Endothelial cell of umbilical vein (primary cell): Measurements from ENCODE around the gene WDR38. TPM values are rescaled to one million over a fixed set of nuclear protein-coding genes. Genes with fewer than 3 reads are reported as not detected.
A peak's percentile ranks its signal among the peaks of the same experiment; 100 is the strongest.

Experiments used
- BruUV-seq: library from RNA; stranded (reverse); fragments of 400-500 nt; replicated peaks from 2 replicates; lab custom pipeline; 2021; lab: Mats Ljungman, UMichigan
- CTCF ChIA-PET: fragments of 300-600, 350-600 bp; sonication (Branson Sonifier 250); formaldehyde crosslinking; loops from one replicate; lab custom pipeline; 2021; ENCODE audit warnings: antibody characterized with exemption, inconsistent platforms; lab: Charles Lee
- POLR2A ChIA-PET: fragments of 300-600, 350-600 bp; sonication (Branson Sonifier 250); formaldehyde crosslinking; loops from one replicate; lab custom pipeline; 2021; ENCODE audit warnings: antibody characterized with exemption, inconsistent platforms; lab: Charles Lee
- DNase-seq: peaks from one replicate; pipeline ENCODE4 v3.0.0-alpha.2; 2011; ENCODE audit warnings: low read depth, low spot score
- FAIRE-seq: peaks from 2 replicates; lab custom pipeline; 2011; peaks lifted over from hg19 to GRCh38; lab: Jason Lieb, UNC
- H2AFZ ChIP-seq: 2 replicates; pipeline ENCODE4 v1.6.0; 2012; ENCODE audit warnings: low read depth, low read length, control low read depth, inconsistent platforms
- H3K27ac ChIP-seq: 2 replicates; pipeline ENCODE4 v1.5.1; 2011; ENCODE audit warnings: low read depth, mild to moderate bottlenecking, control low read depth, low read length, moderate library complexity; ENCODE audit not compliant: insufficient read depth
- H3K27me3 ChIP-seq, 2 experiments: 2 replicates each; pipeline versions ENCODE4 v1.6.0 to v1.6.1; 2011; ENCODE audit warnings: low read length in 2 of 2, mixed read lengths in 1 of 2; ENCODE audit not compliant: control insufficient read depth in 2 of 2, insufficient read depth in 2 of 2
- H3K36me3 ChIP-seq, 2 experiments: 2 replicates in 1 of 2; 3 replicates in 1 of 2; pipeline ENCODE4 v1.5.1; 2011; ENCODE audit warnings: low read length in 2 of 2, mild to moderate bottlenecking in 1 of 2, moderate library complexity in 1 of 2; ENCODE audit not compliant: control insufficient read depth in 2 of 2, insufficient read depth in 2 of 2; ENCODE audit errors: extremely low read depth in 1 of 2
- H3K4me1 ChIP-seq: 3 replicates; pipeline ENCODE4 v1.5.1; 2011; ENCODE audit warnings: mild to moderate bottlenecking, low read length; ENCODE audit not compliant: control insufficient read depth, insufficient read depth; ENCODE audit errors: extremely low read depth
- H3K4me2 ChIP-seq: 2 replicates; pipeline ENCODE4 v1.6.1; 2011; ENCODE audit warnings: low read length, control low read depth, mixed read lengths; ENCODE audit not compliant: insufficient read depth
- H3K4me3 ChIP-seq, 3 experiments: fragments of 200-600 bp in 1 of 3; sonication (generic), shearing (Covaris generic) in 1 of 3; replicated peaks in 1 of 3; 2 replicates each; pipeline ENCODE4 v1.5.1; 2011 to 2016; ENCODE audit warnings: control low read depth in 3 of 3, low read length in 3 of 3, mild to moderate bottlenecking in 2 of 3, inconsistent platforms in 1 of 3, low read depth in 1 of 3, moderate library complexity in 1 of 3; ENCODE audit not compliant: insufficient read depth in 1 of 3
- H3K79me2 ChIP-seq: 2 replicates; pipeline ENCODE4 v1.6.0; 2012; ENCODE audit warnings: low read length, inconsistent platforms; ENCODE audit not compliant: control insufficient read depth, insufficient read depth
- H3K9ac ChIP-seq: replicated peaks from 2 replicates; pipeline ENCODE3; 2011; ENCODE audit warnings: low read length, control low read depth; ENCODE audit not compliant: insufficient read depth; ENCODE audit errors: extremely low read depth
- H3K9me1 ChIP-seq: replicated peaks from 3 replicates; pipeline ENCODE4 v1.6.0; 2011; ENCODE audit warnings: mild to moderate bottlenecking, low read length; ENCODE audit not compliant: control insufficient read depth, insufficient read depth; ENCODE audit errors: extremely low read depth
- H3K9me3 ChIP-seq: replicated peaks from 2 replicates; pipeline ENCODE4 v1.5.1; 2012; ENCODE audit warnings: low read length, inconsistent platforms; ENCODE audit not compliant: control insufficient read depth, insufficient read depth
- H4K20me1 ChIP-seq: replicated peaks from 2 replicates; pipeline ENCODE3; 2011; ENCODE audit warnings: mild to moderate bottlenecking, low read length; ENCODE audit not compliant: control insufficient read depth, insufficient read depth; ENCODE audit errors: extremely low read depth
- CTCF ChIP-seq, 2 donors: IDR thresholded peaks; 1 replicate in 1 of 2; 2 replicates in 1 of 2; pipeline ENCODE4 v1.5.1; 2011; ENCODE audit warnings: low read length in 2 of 2, mild to moderate bottlenecking in 2 of 2, moderate library complexity in 2 of 2, control low read depth in 1 of 2, inconsistent platforms in 1 of 2, low read depth in 1 of 2; ENCODE audit not compliant: insufficient read depth in 1 of 2; ENCODE audit errors: extremely low read depth in 1 of 2
- EZH2 ChIP-seq: IDR thresholded peaks from 2 replicates; pipeline ENCODE4 v1.6.1; 2012; ENCODE audit warnings: borderline replicate concordance, low read depth, mild to moderate bottlenecking, moderate library complexity, low read length, inconsistent platforms; ENCODE audit not compliant: severe bottlenecking
- FOS ChIP-seq: IDR thresholded peaks from 2 replicates; pipeline ENCODE4 v1.6.1; 2011; ENCODE audit warnings: mild to moderate bottlenecking, low read length, moderate library complexity, borderline replicate concordance; ENCODE audit not compliant: insufficient read depth
- GATA2 ChIP-seq: IDR thresholded peaks from 2 replicates; pipeline ENCODE4 v1.7.0; 2011; ENCODE audit warnings: low read depth, mild to moderate bottlenecking, moderate library complexity, mixed read lengths, low read length; ENCODE audit not compliant: insufficient read length, insufficient read depth
- JUN ChIP-seq: IDR thresholded peaks from 2 replicates; pipeline ENCODE4 v1.6.1; 2011; ENCODE audit warnings: borderline replicate concordance, low read depth; ENCODE audit not compliant: insufficient read length, insufficient read depth
- MYC ChIP-seq: IDR thresholded peaks from one replicate; pipeline ENCODE4 v1.6.1; 2011; ENCODE audit warnings: mild to moderate bottlenecking, low read depth, low read length
- POLR2A ChIP-seq: IDR thresholded peaks from 2 replicates; pipeline ENCODE4 v1.6.1; 2012; ENCODE audit warnings: low read depth, mild to moderate bottlenecking, control low read depth, low read length
- POLR2AphosphoS5 ChIP-seq: IDR thresholded peaks from 2 replicates; pipeline ENCODE4 v1.6.1; 2012; ENCODE audit warnings: low read depth, mild to moderate bottlenecking, control low read depth, low read length, moderate library complexity; ENCODE audit not compliant: insufficient read depth
- dilution Hi-C: fragments of 300-500 bp; cut with MboI; formaldehyde crosslinking; loops from one replicate; pipeline ENCODE4 v1.15.0; 2019; ENCODE audit warnings: low sequenced_read_pairs; ENCODE audit not compliant: extremely low pct_ligation_motif_present
- intact Hi-C: fragments of 100-400 bp; cut with micrococcal nuclease; formaldehyde crosslinking; loops from one replicate; pipeline ENCODE4 v1.10.0; 2022
- polyA plus RNA-seq, 4 experiments: library from polyadenylated mRNA; depleted of rRNA in 3 of 4; stranded (reverse) in 3 of 4; unstranded in 1 of 4; fragments of >200 nt; gene quantifications; 2 replicates each; pipeline versions ENCODE4 v1.2.1 to v1.2.3, GENCODE V29; 2011 to 2012; ENCODE audit warnings: missing spikeins in 1 of 4
- total RNA-seq: library from RNA; stranded (reverse); gene quantifications from 2 replicates; pipeline ENCODE4 v1.2.3, GENCODE V29; 2021
- TF ChIP-seq, protein P1 (sequence below): IDR thresholded peaks from 2 replicates; pipeline ENCODE4 v1.6.1; 2011; ENCODE audit not compliant: insufficient read depth, insufficient read length

WDR38 gene
- total and polyA plus RNA-seq, 2 donors (not counting 3 experiments of a cell fraction or from before 2014, with no cell fraction given): not detected

GRCh38 chr9:124861342-124862229 lies 8.3 kb downstream of the WDR38 start, which contains the start of the genes ARPC5L and RPL35:
Gene ARPC5L, plus strand, starts transcription at chr9:124862130. Its CDS starts 7,161 bp downstream, at chr9:124869291.
Gene RPL35, minus strand, starts transcription at chr9:124861957. Its CDS starts 45 bp downstream, at chr9:124861912.
- dilution Hi-C loops: no loop called here
- H3K79me2 ChIP-seq: peaks cover 34% of the 10 kb centered on the region

More at GRCh38 chr9:124861342-124862229, 8.3 kb downstream of the WDR38 start, which contains the start of the genes ARPC5L and RPL35:
- FAIRE-seq (peak; percentile 94), DNase-seq (peak; percentile 94)
- ChIA-PET POLR2A (interaction anchor here (0.7 to 1.8 kb wide), 8 partner anchors 8 to 381 kb away, joined by 3 to 11 read pairs (median 3); partner anchors contain the start of genes HSPA5, NR6A1 and WDR38), CTCF (interaction anchor here (0.7 to 4.1 kb wide), 11 partner anchors 9 to 380 kb away, joined by 3 to 35 read pairs (median 4); partner anchors contain the start of genes HSPA5, NR6A1, SCAI and WDR38)
- H3K9me3 ChIP-seq: no peaks in the 10 kb centered on the region
- peak within 1 kb of the TSS; percentile 82 for H3K9ac ChIP-seq
- intact Hi-C loops: loop anchor here (1.0 to 5.0 kb wide), 6 partner anchors 9 to 381 kb away; partner anchors contain the start of genes HSPA5 and SCAI
- peak within 1 kb of the TSS; percentile 99 for H3K4me2 ChIP-seq
- peaks cover 22% of the 10 kb centered on the region for H3K4me1 ChIP-seq
- TSS peak; percentile 45 for BruUV-seq
- H3K27me3 ChIP-seq: no peaks in the 10 kb centered on the region
- peaks cover 18 to 35% of the 10 kb centered on the region in 2 experiments for H3K36me3 ChIP-seq
- TF ChIP-seq GATA2: no peak
- TF ChIP-seq, protein P1, sequence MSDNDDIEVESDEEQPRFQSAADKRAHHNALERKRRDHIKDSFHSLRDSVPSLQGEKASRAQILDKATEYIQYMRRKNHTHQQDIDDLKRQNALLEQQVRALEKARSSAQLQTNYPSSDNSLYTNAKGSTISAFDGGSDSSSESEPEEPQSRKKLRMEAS: peak; percentile 66
- TF ChIP-seq JUN: no peak
- TF ChIP-seq MYC: no peak
- peak; percentile 99 for TF ChIP-seq POLR2AphosphoS5
- TF ChIP-seq FOS: no peak
- no peak for TF ChIP-seq EZH2
- peak; percentile 96 for TF ChIP-seq POLR2A
- peak; percentile 15 to 18 for TF ChIP-seq CTCF (IDR thresholded peaks at IDR 0.05; ENCODE audit: extremely low read depth in 1 of 2, insufficient read depth in 1 of 2, low read depth in 1 of 2, low read length in 2 of 2)
- H3K9me1 ChIP-seq: no peaks in the 10 kb centered on the region
- peak within 1 kb of the TSS; percentile 63 for H3K27ac ChIP-seq
- peak within 1 kb of the TSS; percentile 76 for H2AFZ ChIP-seq
- H3K4me3 ChIP-seq: peak within 1 kb of the TSS; percentile 64 to 67 (median 64)
- peaks cover 8% of the 10 kb centered on the region for H4K20me1 ChIP-seq
